Fibroblast of lung (primary cell): ENCODE measurements around the gene SMC1B.

Experiments
- EZH2 ChIP-seq: IDR thresholded peaks from 2 replicates; pipeline ENCODE4 v1.5.1; 2012; ENCODE audit warnings: low read length, control low read depth, mild to moderate bottlenecking; ENCODE audit errors: missing control alignments
- TF ChIP-seq, protein P1 (sequence below), 2 donors: IDR thresholded peaks in 1 of 2; conservative IDR thresholded peaks in 1 of 2; 1 replicate in 1 of 2; 2 replicates in 1 of 2; pipeline ENCODE4 v1.5.1; 2011 to 2012; ENCODE audit warnings: low read length in 2 of 2, control low read depth in 1 of 2, inconsistent platforms in 1 of 2, low read depth in 1 of 2, mild to moderate bottlenecking in 1 of 2

GRCh38 chr22:45298934-45299505, 114.4 kb downstream of the SMC1B start:
- TF ChIP-seq, protein P1, sequence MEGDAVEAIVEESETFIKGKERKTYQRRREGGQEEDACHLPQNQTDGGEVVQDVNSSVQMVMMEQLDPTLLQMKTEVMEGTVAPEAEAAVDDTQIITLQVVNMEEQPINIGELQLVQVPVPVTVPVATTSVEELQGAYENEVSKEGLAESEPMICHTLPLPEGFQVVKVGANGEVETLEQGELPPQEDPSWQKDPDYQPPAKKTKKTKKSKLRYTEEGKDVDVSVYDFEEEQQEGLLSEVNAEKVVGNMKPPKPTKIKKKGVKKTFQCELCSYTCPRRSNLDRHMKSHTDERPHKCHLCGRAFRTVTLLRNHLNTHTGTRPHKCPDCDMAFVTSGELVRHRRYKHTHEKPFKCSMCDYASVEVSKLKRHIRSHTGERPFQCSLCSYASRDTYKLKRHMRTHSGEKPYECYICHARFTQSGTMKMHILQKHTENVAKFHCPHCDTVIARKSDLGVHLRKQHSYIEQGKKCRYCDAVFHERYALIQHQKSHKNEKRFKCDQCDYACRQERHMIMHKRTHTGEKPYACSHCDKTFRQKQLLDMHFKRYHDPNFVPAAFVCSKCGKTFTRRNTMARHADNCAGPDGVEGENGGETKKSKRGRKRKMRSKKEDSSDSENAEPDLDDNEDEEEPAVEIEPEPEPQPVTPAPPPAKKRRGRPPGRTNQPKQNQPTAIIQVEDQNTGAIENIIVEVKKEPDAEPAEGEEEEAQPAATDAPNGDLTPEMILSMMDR (conservative IDR thresholded peaks at IDR 0.05 in 1 of 2, IDR thresholded peaks at IDR 0.05 in 1 of 2; ENCODE audit: low read depth in 1 of 2, low read length in 2 of 2) = no peak
- TF ChIP-seq EZH2 = no peak
